HG03575 (cell line): ENCODE results near the gene APMAP.

ENCODE experiments used
- ATAC-seq: cut with Tn5 transposase; IDR thresholded peaks from one replicate; pipeline ENCODE4 v1.9.1; 2021; ENCODE audit not compliant: unreplicated experiment, insufficient number of reproducible peaks, low FRiP score; ENCODE audit errors: extremely low read depth

APMAP gene

GRCh38 chr20:25025986-25026605 lies 33.5 kb upstream of the APMAP start:
- no peak for ATAC-seq

- ATAC-seq: no peak
Measured at GRCh38 chr20:25025091-25025861, 32.7 kb upstream of the APMAP start.

- no peak for ATAC-seq
Measured at GRCh38 chr20:25024171-25024570, 31.6 kb upstream of the APMAP start.

- ATAC-seq: no peak
Measured at GRCh38 chr20:25023356-25023755, 30.8 kb upstream of the APMAP start.

GRCh38 chr20:25022680-25023079 lies 30.1 kb upstream of the APMAP start:
- no peak for ATAC-seq

GRCh38 chr20:25021336-25021735 lies 28.8 kb upstream of the APMAP start:
- ATAC-seq: no peak

GRCh38 chr20:25020901-25021301 lies 28.4 kb upstream of the APMAP start:
- no peak for ATAC-seq

- no peak for ATAC-seq
Measured at GRCh38 chr20:25020345-25020744, 27.8 kb upstream of the APMAP start.

GRCh38 chr20:25019381-25020155 lies 27.0 kb upstream of the APMAP start:
- no peak for ATAC-seq

GRCh38 chr20:25018841-25019240 lies 26.3 kb upstream of the APMAP start:
- ATAC-seq: no peak

- no peak for ATAC-seq
Measured at GRCh38 chr20:25018425-25018824, 25.9 kb upstream of the APMAP start.

GRCh38 chr20:25017257-25017803 lies 24.8 kb upstream of the APMAP start:
- ATAC-seq: no peak

- no peak for ATAC-seq
Measured at GRCh38 chr20:25016471-25016870, 23.9 kb upstream of the APMAP start.

GRCh38 chr20:25015986-25016385 lies 23.4 kb upstream of the APMAP start:
- no peak for ATAC-seq

GRCh38 chr20:25014816-25015215 lies 22.3 kb upstream of the APMAP start:
- ATAC-seq: no peak

GRCh38 chr20:25013478-25014380 lies 21.2 kb upstream of the APMAP start:
- no peak for ATAC-seq

GRCh38 chr20:25012616-25013189 lies 20.2 kb upstream of the APMAP start:
- ATAC-seq: no peak

- ATAC-seq: no peak
Measured at GRCh38 chr20:25011831-25012241, 19.3 kb upstream of the APMAP start.
